Gastrocnemius medialis (tissue), 4 donors: ENCODE measurements around the gene TMEM132C.

Experiments used
- POLR2A ChIP-seq, 2 donors: fragments of 450-650 bp; IDR thresholded peaks; one replicate each; pipeline ENCODE4 v1.6.1; 2017; ENCODE audit warnings: antibody characterized with exemption in 2 of 2, mild to moderate bottlenecking in 2 of 2, moderate library complexity in 2 of 2
- TF ChIP-seq, protein P1 (sequence below), 5 experiments: fragments of 450-650 bp in 3 of 5; fragments of 200-600 bp in 2 of 5; sonication (generic) in 2 of 5; IDR thresholded peaks in 4 of 5; conservative IDR thresholded peaks in 1 of 5; 1 replicate in 4 of 5; 2 replicates in 1 of 5; pipeline ENCODE4 v1.5.1; 2016 to 2019; ENCODE audit warnings: antibody characterized with exemption in 5 of 5, mild to moderate bottlenecking in 3 of 5, moderate library complexity in 3 of 5

DNA sequence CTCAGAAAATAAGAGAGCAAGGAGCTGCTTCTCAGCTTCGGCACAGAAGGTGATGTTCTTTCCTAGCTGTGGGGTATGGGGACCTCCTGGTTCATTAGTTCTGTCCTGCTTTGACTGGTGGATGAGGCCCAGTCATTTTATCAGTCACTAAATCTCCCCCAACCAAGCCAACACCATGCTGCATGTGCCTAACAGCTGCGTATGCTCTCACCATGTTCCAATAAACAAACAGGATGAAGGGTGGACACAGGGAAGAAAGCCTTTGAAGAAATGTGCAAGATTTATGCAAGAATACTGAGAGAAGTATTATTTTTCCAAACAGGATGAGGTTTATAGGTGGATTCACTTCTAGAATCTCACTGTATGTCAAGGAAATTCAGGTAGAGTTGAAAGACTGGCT lies 156.2 kb downstream of the TMEM132C start:
- TF ChIP-seq, protein P1, sequence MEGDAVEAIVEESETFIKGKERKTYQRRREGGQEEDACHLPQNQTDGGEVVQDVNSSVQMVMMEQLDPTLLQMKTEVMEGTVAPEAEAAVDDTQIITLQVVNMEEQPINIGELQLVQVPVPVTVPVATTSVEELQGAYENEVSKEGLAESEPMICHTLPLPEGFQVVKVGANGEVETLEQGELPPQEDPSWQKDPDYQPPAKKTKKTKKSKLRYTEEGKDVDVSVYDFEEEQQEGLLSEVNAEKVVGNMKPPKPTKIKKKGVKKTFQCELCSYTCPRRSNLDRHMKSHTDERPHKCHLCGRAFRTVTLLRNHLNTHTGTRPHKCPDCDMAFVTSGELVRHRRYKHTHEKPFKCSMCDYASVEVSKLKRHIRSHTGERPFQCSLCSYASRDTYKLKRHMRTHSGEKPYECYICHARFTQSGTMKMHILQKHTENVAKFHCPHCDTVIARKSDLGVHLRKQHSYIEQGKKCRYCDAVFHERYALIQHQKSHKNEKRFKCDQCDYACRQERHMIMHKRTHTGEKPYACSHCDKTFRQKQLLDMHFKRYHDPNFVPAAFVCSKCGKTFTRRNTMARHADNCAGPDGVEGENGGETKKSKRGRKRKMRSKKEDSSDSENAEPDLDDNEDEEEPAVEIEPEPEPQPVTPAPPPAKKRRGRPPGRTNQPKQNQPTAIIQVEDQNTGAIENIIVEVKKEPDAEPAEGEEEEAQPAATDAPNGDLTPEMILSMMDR (IDR thresholded peaks at IDR 0.05 in 4 of 5, conservative IDR thresholded peaks at IDR 0.05 in 1 of 5), result no peak
- TF ChIP-seq POLR2A (IDR thresholded peaks at IDR 0.05), result no peak
